GM08714 (cell line): Measurements from ENCODE around the gene MREG.

ENCODE experiments used
- H3K4me3 ChIP-seq: fragments of 200-500 bp; sonication (Bioruptor generic); 2 replicates; pipeline ENCODE4 v1.5.1; 2014; ENCODE audit warnings: mild to moderate bottlenecking, low read length, inconsistent platforms
- ZNF274 ChIP-seq: IDR thresholded peaks from 2 replicates; pipeline ENCODE4 v1.6.1; 2012; ENCODE audit warnings: mild to moderate bottlenecking, low read depth, low read length

Gene MREG

DNA sequence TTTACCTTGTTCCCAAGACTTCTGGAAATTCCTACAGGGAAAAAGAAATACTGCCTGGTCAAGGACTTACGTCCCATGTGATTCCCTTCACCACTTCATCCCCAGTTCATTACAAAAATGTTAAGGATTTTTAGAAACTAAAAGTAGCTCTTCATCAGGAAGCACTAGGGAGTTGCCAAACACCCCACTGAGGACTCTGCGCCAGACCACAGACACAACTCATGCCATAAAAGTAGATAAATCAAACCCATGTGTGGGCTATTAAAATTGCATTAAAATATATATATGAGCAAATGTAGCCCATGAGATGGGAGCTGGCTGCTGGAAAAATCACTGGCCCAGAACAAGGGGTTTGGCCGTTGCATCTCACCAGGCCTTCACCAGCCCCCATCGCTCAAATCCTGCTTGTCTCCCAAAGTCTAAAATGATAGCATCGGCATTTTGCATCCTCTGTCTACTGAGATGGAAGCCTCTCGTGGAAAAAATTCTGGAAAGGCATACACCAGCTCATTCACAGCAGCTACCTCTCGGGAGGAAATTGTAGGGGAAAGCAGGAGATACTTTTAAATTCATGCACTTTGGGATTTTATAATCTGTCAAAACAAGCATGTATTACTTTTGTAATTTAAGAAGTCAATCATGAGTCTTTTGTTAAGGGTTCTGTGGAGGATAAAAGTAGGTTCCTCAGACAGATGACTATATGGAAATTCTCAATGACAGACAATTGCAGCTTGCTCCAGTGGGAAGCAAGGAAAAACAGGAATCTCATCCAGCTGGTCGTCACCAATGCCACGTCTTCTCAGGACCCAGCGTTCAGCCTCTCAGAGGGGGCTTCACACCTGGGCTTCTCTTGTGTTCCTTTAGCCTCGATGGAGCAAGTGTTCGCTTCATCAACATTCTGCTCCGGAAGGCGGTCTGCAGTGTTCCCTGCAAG lies 113.9 kb downstream of the MREG start:
- TF ChIP-seq ZNF274 = no peak
- H3K4me3 ChIP-seq = no peak overlapping the region

DNA sequence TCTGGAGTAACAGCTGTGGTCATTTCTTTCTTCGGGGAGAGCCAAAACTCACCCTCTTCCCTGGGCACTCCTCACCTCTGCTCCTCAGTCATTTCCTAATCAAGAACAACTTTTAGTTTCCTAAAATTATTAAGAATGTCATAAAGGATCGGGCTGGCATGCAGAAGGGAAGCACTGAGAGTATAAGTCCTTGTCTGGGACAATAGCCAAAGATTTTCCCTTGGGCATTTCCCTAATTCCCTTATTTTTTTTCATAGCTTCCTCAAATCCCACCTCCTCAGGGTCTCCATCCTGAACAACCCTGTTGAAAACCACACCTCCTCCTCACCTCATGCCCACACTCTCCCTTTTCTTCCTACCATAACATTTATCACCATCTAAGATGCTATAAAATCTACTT lies 115.0 kb downstream of the MREG start:
- no peak for TF ChIP-seq ZNF274
- no peak overlapping the region for H3K4me3 ChIP-seq

DNA sequence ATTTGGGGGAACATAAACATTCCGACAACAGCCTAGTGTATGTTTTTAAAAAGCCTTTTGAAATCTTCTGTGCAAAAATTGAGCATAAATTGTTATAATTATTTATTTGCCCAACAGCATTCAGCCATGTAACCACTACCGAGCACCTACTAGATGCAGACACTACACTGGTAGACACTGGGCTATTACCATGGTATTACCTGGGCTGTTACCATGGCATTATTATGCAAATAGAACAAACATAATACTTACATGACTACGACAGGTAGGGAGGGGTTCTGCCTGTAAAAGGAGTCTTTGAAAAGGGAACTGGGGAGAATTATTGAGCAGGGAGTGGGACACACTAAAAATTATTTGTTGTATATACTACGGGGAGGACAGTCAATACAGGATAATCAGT lies 116.4 kb downstream of the MREG start:
- H3K4me3 ChIP-seq = no peak overlapping the region
- TF ChIP-seq ZNF274 = no peak

DNA sequence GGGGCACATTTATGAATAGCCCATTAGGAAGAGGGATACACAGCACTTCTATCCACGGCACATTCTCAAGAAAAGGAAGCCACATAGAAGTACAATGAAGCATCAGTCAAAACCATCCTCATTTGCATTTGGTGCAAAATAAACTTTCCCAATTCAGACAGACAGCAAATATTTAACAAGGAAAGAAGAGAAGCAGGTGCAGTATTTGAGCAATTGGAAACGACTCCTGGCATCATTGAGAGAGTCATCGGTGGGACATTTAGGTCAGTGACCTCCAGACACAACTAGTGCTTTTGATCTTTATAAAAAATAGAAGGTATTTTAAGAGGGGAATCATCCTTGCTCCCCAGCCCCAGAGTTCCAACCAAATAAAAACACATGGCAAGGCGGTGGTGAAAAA lies 118.0 kb downstream of the MREG start:
- no peak for TF ChIP-seq ZNF274
- H3K4me3 ChIP-seq = no peak overlapping the region
